ENCODE measurements around the gene MVB12B. TPM values are rescaled to one million over a fixed set of nuclear protein-coding genes. Genes with fewer than 3 reads are reported as not detected.

The MVB12B gene
- total RNA-seq, 1 experiment from 2014 or later = 4.5 TPM

DNA sequence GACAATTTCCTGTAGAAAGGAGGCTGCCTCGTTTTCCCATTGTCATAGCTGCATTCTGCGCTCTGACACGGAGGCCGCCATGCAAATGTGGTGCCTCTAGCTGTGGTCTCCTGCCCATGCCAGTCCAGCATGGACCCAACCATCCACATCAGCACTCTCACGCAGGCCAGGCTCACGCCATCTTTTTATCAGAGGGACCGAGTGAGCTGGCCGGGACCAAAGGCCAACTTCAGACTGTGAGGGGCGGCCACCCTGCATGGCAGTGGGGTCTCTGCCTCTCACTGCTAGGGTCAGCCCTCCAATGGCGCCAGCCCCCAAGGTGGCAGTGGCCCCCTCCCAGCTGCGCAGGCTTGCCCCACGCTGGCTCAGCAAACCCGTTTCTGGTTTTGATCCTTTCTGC, 155.2 kb downstream of the MVB12B start:
- CTCF ChIA-PET = no interaction called here
- H3K4me1 Mint-ChIP-seq (ENCODE audit: low read depth, unreplicated experiment) = no peaks in the 10 kb centered on the region
- no peaks in the 10 kb centered on the region for H3K36me3 Mint-ChIP-seq (ENCODE audit: insufficient read depth, unreplicated experiment)
- no TSS peak for BruUV-seq (replicated peaks)
- DNase-seq = no peak
- no peaks in the 10 kb centered on the region for H3K9me3 Mint-ChIP-seq (ENCODE audit: low read depth, unreplicated experiment)
- intact Hi-C loops (cut with micrococcal nuclease; ENCODE audit: unreplicated experiment) = no loop called here
- TF ChIP-seq, protein P1, sequence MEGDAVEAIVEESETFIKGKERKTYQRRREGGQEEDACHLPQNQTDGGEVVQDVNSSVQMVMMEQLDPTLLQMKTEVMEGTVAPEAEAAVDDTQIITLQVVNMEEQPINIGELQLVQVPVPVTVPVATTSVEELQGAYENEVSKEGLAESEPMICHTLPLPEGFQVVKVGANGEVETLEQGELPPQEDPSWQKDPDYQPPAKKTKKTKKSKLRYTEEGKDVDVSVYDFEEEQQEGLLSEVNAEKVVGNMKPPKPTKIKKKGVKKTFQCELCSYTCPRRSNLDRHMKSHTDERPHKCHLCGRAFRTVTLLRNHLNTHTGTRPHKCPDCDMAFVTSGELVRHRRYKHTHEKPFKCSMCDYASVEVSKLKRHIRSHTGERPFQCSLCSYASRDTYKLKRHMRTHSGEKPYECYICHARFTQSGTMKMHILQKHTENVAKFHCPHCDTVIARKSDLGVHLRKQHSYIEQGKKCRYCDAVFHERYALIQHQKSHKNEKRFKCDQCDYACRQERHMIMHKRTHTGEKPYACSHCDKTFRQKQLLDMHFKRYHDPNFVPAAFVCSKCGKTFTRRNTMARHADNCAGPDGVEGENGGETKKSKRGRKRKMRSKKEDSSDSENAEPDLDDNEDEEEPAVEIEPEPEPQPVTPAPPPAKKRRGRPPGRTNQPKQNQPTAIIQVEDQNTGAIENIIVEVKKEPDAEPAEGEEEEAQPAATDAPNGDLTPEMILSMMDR (IDR thresholded peaks at IDR 0.05; ENCODE audit: unreplicated experiment) = no peak
- H3K4me3 Mint-ChIP-seq (ENCODE audit: low read depth, unreplicated experiment) = no peak overlapping the region
- no peaks in the 10 kb centered on the region for H3K27me3 Mint-ChIP-seq (ENCODE audit: unreplicated experiment)
- H3K27ac Mint-ChIP-seq (ENCODE audit: unreplicated experiment) = no peak overlapping the region

DNA sequence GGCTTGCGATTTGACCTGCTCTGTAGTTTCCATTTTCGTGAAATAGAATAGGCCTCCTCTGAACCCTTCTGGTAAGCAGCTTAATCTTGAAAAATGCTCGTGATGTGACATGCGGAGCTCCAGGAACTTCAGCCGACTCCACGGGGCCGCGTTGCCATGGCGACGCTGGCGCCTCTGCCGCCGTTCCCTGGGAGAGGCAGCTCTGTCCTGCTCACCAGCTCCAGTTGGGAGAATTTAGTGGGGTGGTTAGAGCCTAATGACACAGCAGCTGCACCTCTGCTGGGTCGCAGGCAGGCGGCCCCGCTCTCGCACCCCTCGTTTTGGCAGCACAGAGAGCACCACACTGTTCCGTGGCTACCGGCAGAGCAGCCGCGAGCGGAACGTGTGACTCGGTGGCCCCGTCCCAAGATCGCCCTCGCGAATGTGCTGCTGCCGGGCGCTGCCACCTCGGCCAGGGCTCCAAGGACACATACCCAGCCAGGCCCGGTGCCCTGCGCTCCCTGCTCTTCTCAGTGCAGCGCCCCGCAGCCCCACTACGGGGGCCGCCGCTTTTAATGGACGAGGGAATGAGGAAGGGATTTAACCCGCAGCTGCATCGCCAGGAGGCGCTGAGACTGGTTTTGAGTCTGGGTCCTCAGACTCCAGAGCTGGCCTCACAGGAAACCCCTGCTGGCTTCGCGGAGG, 155.9 kb downstream of the MVB12B start:
- CTCF ChIA-PET = no interaction called here
- no peaks in the 10 kb centered on the region for H3K27me3 Mint-ChIP-seq (ENCODE audit: unreplicated experiment)

DNA sequence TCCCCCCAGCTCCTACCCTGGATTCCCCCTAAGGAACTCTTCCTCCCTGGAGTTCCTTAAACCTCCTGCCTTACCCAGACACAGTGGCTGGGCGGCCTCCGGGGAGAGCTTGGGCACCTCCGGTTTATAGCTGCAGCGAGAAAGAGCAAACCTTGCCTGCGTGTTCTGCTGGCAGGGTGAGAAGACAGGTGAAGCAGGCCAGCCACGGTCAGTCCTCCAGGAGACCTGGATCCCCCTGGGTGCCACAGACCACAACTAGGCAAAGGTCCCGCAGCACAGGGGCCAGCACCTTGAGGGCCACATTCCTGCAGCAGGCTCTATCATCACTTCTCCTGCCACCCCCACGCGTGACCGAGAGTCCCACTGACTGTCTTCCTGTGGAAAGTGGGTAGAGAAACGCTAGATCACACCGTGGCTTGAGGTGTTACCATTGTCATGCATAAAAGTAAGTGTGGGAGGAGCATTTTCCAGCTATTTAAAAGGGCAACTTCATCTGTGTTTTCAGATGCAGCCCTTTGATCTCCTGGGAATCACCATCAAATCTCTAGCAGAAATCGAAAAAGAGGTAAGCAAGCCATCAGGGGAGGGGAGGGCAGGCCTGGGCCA, 156.9 kb downstream of the MVB12B start:
- no peak overlapping the region for H3K27ac Mint-ChIP-seq (ENCODE audit: unreplicated experiment)
- CTCF ChIA-PET = no interaction called here
- intact Hi-C loops (cut with micrococcal nuclease; ENCODE audit: unreplicated experiment) = no loop called here

More for the DNA sequence above, 155.9 kb downstream of the MVB12B start:
- no peaks in the 10 kb centered on the region for H3K9me3 Mint-ChIP-seq (ENCODE audit: low read depth, unreplicated experiment)
- H3K36me3 Mint-ChIP-seq (ENCODE audit: insufficient read depth, unreplicated experiment) = no peaks in the 10 kb centered on the region
- H3K27ac Mint-ChIP-seq (ENCODE audit: unreplicated experiment) = no peak overlapping the region
- no peak overlapping the region for H3K4me3 Mint-ChIP-seq (ENCODE audit: low read depth, unreplicated experiment)
- no peaks in the 10 kb centered on the region for H3K4me1 Mint-ChIP-seq (ENCODE audit: low read depth, unreplicated experiment)
- no peak for DNase-seq
- intact Hi-C loops (cut with micrococcal nuclease; ENCODE audit: unreplicated experiment) = no loop called here
- no TSS peak for BruUV-seq (replicated peaks)
- TF ChIP-seq, protein P1 (IDR thresholded peaks at IDR 0.05; ENCODE audit: unreplicated experiment) = no peak

DNA sequence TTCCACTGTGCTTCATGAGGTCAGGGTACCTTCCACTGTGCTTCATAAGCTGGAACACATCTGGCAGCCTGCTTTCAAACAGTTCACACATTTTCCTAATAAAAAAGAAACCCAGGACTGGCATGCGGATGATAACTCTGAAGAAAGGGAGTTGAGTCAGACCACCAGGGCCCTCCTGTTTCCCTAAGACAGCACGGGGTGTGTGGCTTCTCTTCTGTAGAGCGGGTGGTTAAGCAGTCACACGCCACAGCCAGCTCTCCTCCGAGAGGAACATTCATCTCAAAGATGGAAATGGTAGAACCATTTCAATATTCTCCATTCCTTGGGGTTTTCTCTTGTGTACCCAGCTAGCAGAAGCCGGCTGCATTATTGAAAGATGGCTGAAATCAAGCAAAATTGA, 159.0 kb downstream of the MVB12B start:
- no peaks in the 10 kb centered on the region for H3K9me3 Mint-ChIP-seq (ENCODE audit: low read depth, unreplicated experiment)
- H3K27ac Mint-ChIP-seq (ENCODE audit: unreplicated experiment) = no peak overlapping the region

More for the DNA sequence above, 156.9 kb downstream of the MVB12B start:
- BruUV-seq (replicated peaks) = no TSS peak
- Mint-ChIP-seq H3K27me3 (ENCODE audit: unreplicated experiment) (no peaks in the 10 kb centered on the region), H3K4me1 (ENCODE audit: low read depth, unreplicated experiment) (no peaks in the 10 kb centered on the region), H3K36me3 (ENCODE audit: insufficient read depth, unreplicated experiment) (no peaks in the 10 kb centered on the region), H3K9me3 (ENCODE audit: low read depth, unreplicated experiment) (no peaks in the 10 kb centered on the region), H3K4me3 (ENCODE audit: low read depth, unreplicated experiment) (no peak overlapping the region)
- TF ChIP-seq, protein P1 (IDR thresholded peaks at IDR 0.05; ENCODE audit: unreplicated experiment) = no peak
- no peak for DNase-seq

More for the DNA sequence above, 159.0 kb downstream of the MVB12B start:
- no peaks in the 10 kb centered on the region for H3K27me3 Mint-ChIP-seq (ENCODE audit: unreplicated experiment)
- TF ChIP-seq, protein P1 (IDR thresholded peaks at IDR 0.05; ENCODE audit: unreplicated experiment) = no peak
- no peak for DNase-seq
- no peaks in the 10 kb centered on the region for H3K36me3 Mint-ChIP-seq (ENCODE audit: insufficient read depth, unreplicated experiment)
- CTCF ChIA-PET = no interaction called here
- intact Hi-C loops (cut with micrococcal nuclease; ENCODE audit: unreplicated experiment) = no loop called here
- no peak overlapping the region for H3K4me3 Mint-ChIP-seq (ENCODE audit: low read depth, unreplicated experiment)
- no peaks in the 10 kb centered on the region for H3K4me1 Mint-ChIP-seq (ENCODE audit: low read depth, unreplicated experiment)
- no TSS peak for BruUV-seq (replicated peaks)
